ENCODE measurements around the gene FIGN.

Gene FIGN

GRCh38 chr2:163711258-163711657 is 24.6 kb downstream of the FIGN start:
- TF ChIP-seq CTCF (IDR thresholded peaks at IDR 0.05; ENCODE audit: extremely low read depth, missing control alignments), result no peak
- DNase-seq (ENCODE audit: low spot score), result no peak

DNA sequence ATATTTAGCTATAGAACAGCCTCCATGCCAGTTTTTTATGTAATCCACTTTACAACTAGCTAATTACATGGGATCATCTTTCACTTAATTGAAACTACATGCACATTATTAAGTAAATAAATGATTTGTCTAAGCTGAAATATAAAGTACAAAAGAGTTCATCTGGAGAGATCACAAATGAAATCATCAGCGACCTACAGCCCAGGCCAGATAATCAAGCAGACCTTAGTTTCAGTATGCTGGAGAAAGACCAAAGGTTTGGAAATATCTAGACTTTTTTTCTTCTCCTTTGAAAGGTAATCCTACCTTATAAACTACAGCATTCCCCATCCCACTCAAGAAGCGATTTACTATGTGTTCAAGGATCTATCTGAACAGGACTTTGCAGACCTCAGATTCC is 26.5 kb downstream of the FIGN start:
- TF ChIP-seq CTCF (IDR thresholded peaks at IDR 0.05; ENCODE audit: extremely low read depth, missing control alignments), result no peak
- no peak for DNase-seq (ENCODE audit: low spot score)

- TF ChIP-seq CTCF (IDR thresholded peaks at IDR 0.05; ENCODE audit: extremely low read depth, missing control alignments), result no peak
- no peak for DNase-seq (ENCODE audit: low spot score)
These were observed 27.5 kb downstream of the FIGN start for GRCh38 chr2:163708265-163708664.

- no peak for DNase-seq (ENCODE audit: low spot score)
- no peak for TF ChIP-seq CTCF (IDR thresholded peaks at IDR 0.05; ENCODE audit: extremely low read depth, missing control alignments)
These were observed 32.4 kb downstream of the FIGN start for GRCh38 chr2:163703386-163703785.

GRCh38 chr2:163701399-163702195 is 34.2 kb downstream of the FIGN start:
- TF ChIP-seq CTCF (IDR thresholded peaks at IDR 0.05; ENCODE audit: extremely low read depth, missing control alignments), result no peak
- DNase-seq (ENCODE audit: low spot score), result no peak

- DNase-seq (ENCODE audit: low spot score), result no peak
- TF ChIP-seq CTCF (IDR thresholded peaks at IDR 0.05; ENCODE audit: extremely low read depth, missing control alignments), result no peak
These were observed 37.0 kb downstream of the FIGN start for GRCh38 chr2:163698857-163699256.

GRCh38 chr2:163697846-163698637 is 37.8 kb downstream of the FIGN start:
- TF ChIP-seq CTCF (IDR thresholded peaks at IDR 0.05; ENCODE audit: extremely low read depth, missing control alignments), result no peak
- DNase-seq (ENCODE audit: low spot score), result no peak
